ENCODE data around the gene LAMA3.

DNA sequence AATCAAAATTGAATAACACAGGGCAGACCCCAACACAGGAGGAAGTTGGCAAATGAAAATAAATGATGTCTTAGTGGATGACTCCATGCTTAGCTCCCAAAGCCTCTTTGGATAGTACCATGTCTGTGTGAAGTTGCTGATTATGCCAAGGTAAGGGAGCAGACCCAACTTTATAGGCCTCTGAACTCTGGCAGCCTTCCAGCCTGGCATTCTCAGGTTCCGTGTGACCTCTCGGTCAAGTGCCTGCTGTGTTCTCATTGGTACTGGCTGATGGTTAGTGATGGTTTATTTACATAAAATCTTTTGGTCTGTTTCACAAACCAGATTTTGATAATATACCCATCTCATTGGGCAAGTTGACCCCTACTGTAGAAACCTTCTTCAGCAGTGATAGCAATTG is 213.1 kb downstream of the LAMA3 start:
- TF ChIP-seq, protein P1, sequence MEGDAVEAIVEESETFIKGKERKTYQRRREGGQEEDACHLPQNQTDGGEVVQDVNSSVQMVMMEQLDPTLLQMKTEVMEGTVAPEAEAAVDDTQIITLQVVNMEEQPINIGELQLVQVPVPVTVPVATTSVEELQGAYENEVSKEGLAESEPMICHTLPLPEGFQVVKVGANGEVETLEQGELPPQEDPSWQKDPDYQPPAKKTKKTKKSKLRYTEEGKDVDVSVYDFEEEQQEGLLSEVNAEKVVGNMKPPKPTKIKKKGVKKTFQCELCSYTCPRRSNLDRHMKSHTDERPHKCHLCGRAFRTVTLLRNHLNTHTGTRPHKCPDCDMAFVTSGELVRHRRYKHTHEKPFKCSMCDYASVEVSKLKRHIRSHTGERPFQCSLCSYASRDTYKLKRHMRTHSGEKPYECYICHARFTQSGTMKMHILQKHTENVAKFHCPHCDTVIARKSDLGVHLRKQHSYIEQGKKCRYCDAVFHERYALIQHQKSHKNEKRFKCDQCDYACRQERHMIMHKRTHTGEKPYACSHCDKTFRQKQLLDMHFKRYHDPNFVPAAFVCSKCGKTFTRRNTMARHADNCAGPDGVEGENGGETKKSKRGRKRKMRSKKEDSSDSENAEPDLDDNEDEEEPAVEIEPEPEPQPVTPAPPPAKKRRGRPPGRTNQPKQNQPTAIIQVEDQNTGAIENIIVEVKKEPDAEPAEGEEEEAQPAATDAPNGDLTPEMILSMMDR (conservative IDR thresholded peaks at IDR 0.05; ENCODE audit: low read length) = no peak
- no peak for TF ChIP-seq EZH2phosphoT487 (IDR thresholded peaks at IDR 0.05; ENCODE audit: borderline replicate concordance)

All from Loucy (cell line).